HFFc6 (cell line): Measurements from ENCODE around the gene MARCHF10. TPM values are rescaled to one million over a fixed set of nuclear protein-coding genes. Genes with fewer than 3 reads are reported as not detected.
A peak's percentile ranks its signal among the peaks of the same experiment; 100 is the strongest.

Experiments
- DNase-seq: peaks from one replicate; pipeline ENCODE4 v3.0.0-alpha.2; 2018
- H3K27ac Mint-ChIP-seq: 2 replicates; pipeline ENCODE4 v1.8.0; 2020; ENCODE audit warnings: mild to moderate bottlenecking, mixed read lengths
- H3K27me3 Mint-ChIP-seq: 2 replicates; pipeline ENCODE4 v1.8.0; 2021; ENCODE audit warnings: mild to moderate bottlenecking, moderate library complexity, mixed read lengths; ENCODE audit not compliant: insufficient read depth
- H3K36me3 Mint-ChIP-seq: 2 replicates; pipeline ENCODE4 v1.8.0; 2021; ENCODE audit warnings: low read depth, mixed read lengths
- H3K4me1 Mint-ChIP-seq: 2 replicates; pipeline ENCODE4 v1.8.0; 2020; ENCODE audit warnings: low read depth, mixed read lengths
- H3K4me3 Mint-ChIP-seq: 2 replicates; pipeline ENCODE4 v1.8.0; 2020; ENCODE audit warnings: mild to moderate bottlenecking, moderate library complexity, mixed read lengths
- H3K9me3 Mint-ChIP-seq: 2 replicates; pipeline ENCODE4 v1.8.0; 2020; ENCODE audit warnings: mild to moderate bottlenecking, mixed read lengths
- CTCF ChIP-seq: fragments of 200-600 bp; sonication (generic); IDR thresholded peaks from 2 replicates; pipeline ENCODE4 v1.5.0; 2021; ENCODE audit warnings: antibody characterized with exemption, mild to moderate bottlenecking
- total RNA-seq, 6 experiments: library from RNA; stranded (reverse); fragmentation: NEBNext Ultra II Directional; extraction: Animal tissue kit (Norgen Biotek cat#: 25700); gene quantifications; 2 replicates in 1 of 6; 3 replicates in 5 of 6; pipeline ENCODE4 v1.2.3, GENCODE V29; 2021

Gene MARCHF10
- total RNA-seq, 6 experiments from 2014 or later = 0.46 to 1.5 (median 0.89) TPM

- Mint-ChIP-seq H3K9me3 (no peaks in the 10 kb centered on the region), H3K4me3 (no peak overlapping the region), H3K36me3 (no peaks in the 10 kb centered on the region), H3K4me1 (peaks cover 23% of the 10 kb centered on the region), H3K27ac (no peak overlapping the region), H3K27me3 (peaks cover 2% of the 10 kb centered on the region; the same call in 1 of the 2 replicates)
- TF ChIP-seq CTCF = no peak
- no peak for DNase-seq
Observed at GRCh38 chr17:62763891-62764600, 44.1 kb downstream of the MARCHF10 start.

- TF ChIP-seq CTCF = no peak
- H3K27ac Mint-ChIP-seq = no peak overlapping the region
- DNase-seq = no peak
- peaks cover 41% of the 10 kb centered on the region for H3K4me1 Mint-ChIP-seq
- no peaks in the 10 kb centered on the region for H3K36me3 Mint-ChIP-seq
- H3K4me3 Mint-ChIP-seq = no peak overlapping the region
- H3K9me3 Mint-ChIP-seq = no peaks in the 10 kb centered on the region
- H3K27me3 Mint-ChIP-seq = peaks cover 3% of the 10 kb centered on the region; the same call in 1 of the 2 replicates
Observed at GRCh38 chr17:62761884-62762283, 46.2 kb downstream of the MARCHF10 start.

GRCh38 chr17:62760945-62761267, 47.2 kb downstream of the MARCHF10 start:
- peak overlapping the region; percentile 77 for H3K4me3 Mint-ChIP-seq
- TF ChIP-seq CTCF = no peak
- peaks cover 3% of the 10 kb centered on the region; the same call in 1 of the 2 replicates for H3K27me3 Mint-ChIP-seq
- no peaks in the 10 kb centered on the region for H3K36me3 Mint-ChIP-seq
- no peak for DNase-seq
- no peaks in the 10 kb centered on the region for H3K9me3 Mint-ChIP-seq
- H3K27ac Mint-ChIP-seq = no peak overlapping the region
- H3K4me1 Mint-ChIP-seq = peaks cover 46% of the 10 kb centered on the region

GRCh38 chr17:62760059-62760944, 47.8 kb downstream of the MARCHF10 start:
- Mint-ChIP-seq H3K4me3 (peak overlapping the region; percentile 77), H3K27me3 (peaks cover 2% of the 10 kb centered on the region; the same call in 1 of the 2 replicates), H3K27ac (peak overlapping the region; percentile 71), H3K4me1 (peaks cover 46% of the 10 kb centered on the region), H3K36me3 (no peaks in the 10 kb centered on the region), H3K9me3 (no peaks in the 10 kb centered on the region)
- TF ChIP-seq CTCF = no peak
- peak; percentile 74 for DNase-seq

GRCh38 chr17:62757500-62757951, 50.6 kb downstream of the MARCHF10 start:
- no peak for TF ChIP-seq CTCF
- Mint-ChIP-seq H3K27me3 (peaks cover 2% of the 10 kb centered on the region; the same call in 1 of the 2 replicates), H3K4me1 (peaks cover 52% of the 10 kb centered on the region), H3K4me3 (no peak overlapping the region), H3K36me3 (no peaks in the 10 kb centered on the region), H3K27ac (no peak overlapping the region), H3K9me3 (no peaks in the 10 kb centered on the region)
- DNase-seq = no peak
